ENCODE results near the gene ZNF362.

Gene ZNF362

DNA sequence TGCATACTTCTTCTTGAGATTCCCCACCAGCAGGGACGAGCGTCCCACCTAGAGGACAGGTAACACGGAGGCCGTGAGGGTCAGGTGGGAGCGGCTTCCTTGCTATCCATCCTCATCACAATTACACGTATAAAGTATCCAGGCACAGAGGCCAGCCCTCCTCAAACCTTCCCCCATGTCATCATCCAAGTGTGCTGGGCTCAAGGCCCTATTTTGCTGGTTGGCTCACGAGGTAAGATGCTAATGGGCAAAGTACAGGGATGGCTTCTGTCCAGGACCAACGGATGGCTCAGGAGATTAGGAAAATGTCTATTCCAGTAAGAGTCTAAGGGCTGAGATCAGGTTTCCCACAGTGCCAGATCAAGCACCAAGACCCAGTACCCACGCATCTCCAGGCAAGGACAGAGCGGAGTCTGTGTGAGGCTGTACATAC is 76.1 kb downstream of the ZNF362 start:
- peak; percentile 57 for DNase-seq (ENCODE audit: low read depth)
- TF ChIP-seq, protein P1, sequence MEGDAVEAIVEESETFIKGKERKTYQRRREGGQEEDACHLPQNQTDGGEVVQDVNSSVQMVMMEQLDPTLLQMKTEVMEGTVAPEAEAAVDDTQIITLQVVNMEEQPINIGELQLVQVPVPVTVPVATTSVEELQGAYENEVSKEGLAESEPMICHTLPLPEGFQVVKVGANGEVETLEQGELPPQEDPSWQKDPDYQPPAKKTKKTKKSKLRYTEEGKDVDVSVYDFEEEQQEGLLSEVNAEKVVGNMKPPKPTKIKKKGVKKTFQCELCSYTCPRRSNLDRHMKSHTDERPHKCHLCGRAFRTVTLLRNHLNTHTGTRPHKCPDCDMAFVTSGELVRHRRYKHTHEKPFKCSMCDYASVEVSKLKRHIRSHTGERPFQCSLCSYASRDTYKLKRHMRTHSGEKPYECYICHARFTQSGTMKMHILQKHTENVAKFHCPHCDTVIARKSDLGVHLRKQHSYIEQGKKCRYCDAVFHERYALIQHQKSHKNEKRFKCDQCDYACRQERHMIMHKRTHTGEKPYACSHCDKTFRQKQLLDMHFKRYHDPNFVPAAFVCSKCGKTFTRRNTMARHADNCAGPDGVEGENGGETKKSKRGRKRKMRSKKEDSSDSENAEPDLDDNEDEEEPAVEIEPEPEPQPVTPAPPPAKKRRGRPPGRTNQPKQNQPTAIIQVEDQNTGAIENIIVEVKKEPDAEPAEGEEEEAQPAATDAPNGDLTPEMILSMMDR (conservative IDR thresholded peaks at IDR 0.05; ENCODE audit: low read length) = no peak
- no peak overlapping the region for H3K4me3 ChIP-seq (ENCODE audit: low read length)

DNA sequence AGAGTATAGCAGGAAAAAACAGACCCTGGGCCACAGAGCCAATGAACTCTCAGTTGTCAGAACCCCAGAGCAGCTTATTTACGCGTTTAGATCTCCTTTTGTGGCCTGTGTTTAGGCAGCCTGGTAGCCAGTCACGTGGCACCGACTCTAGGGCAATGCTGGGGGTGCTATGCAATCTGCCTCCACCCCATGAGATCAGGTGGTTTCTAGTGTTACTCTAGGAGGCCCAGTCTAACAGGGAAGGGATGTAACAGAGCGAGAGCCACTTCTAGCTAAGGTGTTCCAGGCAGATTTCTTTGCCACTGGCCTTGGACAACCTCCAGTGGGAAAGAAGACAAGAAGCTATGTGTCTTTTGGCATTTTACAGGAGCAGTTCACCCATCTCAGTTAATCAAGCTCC is 76.6 kb downstream of the ZNF362 start:
- TF ChIP-seq, protein P1 (conservative IDR thresholded peaks at IDR 0.05; ENCODE audit: low read length) = no peak
- no peak overlapping the region for H3K4me3 ChIP-seq (ENCODE audit: low read length)
- no peak for DNase-seq (ENCODE audit: low read depth)

DNA sequence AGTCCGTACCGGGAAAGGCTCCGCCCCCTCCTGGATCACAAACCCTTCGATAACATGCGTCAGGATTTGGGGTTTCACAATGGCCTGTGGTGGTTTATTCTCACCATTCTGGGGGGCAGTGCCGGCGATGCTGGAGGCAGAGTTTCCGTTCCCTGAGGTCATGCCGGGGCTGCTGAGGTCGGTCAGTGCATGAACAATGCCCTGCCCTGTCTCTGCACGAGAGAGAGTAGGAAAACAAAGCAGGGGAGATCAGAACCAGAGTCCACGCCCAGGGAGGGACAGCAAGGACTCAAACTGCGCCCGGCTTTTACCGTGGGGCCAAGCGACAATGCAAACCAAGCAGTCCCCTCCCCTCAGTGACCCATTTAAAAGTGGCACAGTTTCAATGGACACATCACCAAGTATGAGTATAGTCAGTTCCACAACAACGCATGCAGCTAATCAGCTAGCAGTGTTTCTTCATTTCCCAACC is 77.8 kb downstream of the ZNF362 start:
- H3K4me3 ChIP-seq (ENCODE audit: low read length) = no peak overlapping the region
- TF ChIP-seq, protein P1 (conservative IDR thresholded peaks at IDR 0.05; ENCODE audit: low read length) = no peak
- peak; percentile 82 for DNase-seq (ENCODE audit: low read depth)

- no peak overlapping the region for H3K4me3 ChIP-seq (ENCODE audit: low read length)
- TF ChIP-seq, protein P1 (conservative IDR thresholded peaks at IDR 0.05; ENCODE audit: low read length) = no peak
- DNase-seq (ENCODE audit: low read depth) = no peak
Measured at GRCh38 chr1:33335020-33335419, 78.7 kb downstream of the ZNF362 start.

- TF ChIP-seq, protein P1 (conservative IDR thresholded peaks at IDR 0.05; ENCODE audit: low read length) = no peak
- H3K4me3 ChIP-seq (ENCODE audit: low read length) = no peak overlapping the region
- DNase-seq (ENCODE audit: low read depth) = no peak
Measured at GRCh38 chr1:33336580-33336979, 80.3 kb downstream of the ZNF362 start.

DNA sequence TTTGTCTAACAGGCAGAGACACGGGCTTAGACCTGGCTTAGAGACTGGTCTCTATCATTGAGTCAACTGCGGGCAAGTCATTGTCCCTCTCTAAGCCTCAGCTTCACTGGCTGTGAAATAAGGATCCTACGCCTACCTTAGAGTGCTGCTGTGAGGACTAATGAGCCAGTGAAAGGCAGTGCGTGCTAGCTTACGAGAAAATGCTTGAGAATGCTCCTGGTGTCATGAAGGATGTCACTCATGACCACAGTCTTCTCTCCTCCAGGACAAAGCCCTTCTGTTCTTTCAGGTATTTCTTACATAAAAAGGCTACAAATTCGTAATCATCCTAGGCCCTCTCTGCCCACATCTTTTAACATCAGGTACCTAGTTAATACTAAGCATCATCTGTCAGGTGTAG is 81.1 kb downstream of the ZNF362 start:
- no peak for DNase-seq (ENCODE audit: low read depth)
- TF ChIP-seq, protein P1 (conservative IDR thresholded peaks at IDR 0.05; ENCODE audit: low read length) = no peak
- H3K4me3 ChIP-seq (ENCODE audit: low read length) = no peak overlapping the region

DNA sequence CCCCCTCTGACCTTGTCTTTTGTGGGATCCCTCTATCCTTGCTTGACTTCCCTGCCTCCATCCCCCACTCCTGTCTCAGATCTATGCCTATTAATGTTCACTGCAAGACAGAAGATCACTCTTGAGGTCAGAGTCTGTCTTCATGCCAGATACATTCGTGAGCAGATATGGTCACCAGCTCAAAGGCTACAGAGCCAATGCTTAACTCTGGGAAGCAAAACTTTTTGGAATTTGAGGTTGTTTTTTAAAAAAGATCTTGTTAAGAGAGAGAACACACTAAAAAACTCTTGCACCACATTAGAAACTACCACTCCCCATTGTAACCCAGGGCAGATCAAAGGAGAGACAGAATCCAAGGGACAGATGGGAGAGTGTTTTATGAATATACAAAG is 81.8 kb downstream of the ZNF362 start:
- TF ChIP-seq, protein P1 (conservative IDR thresholded peaks at IDR 0.05; ENCODE audit: low read length) = no peak
- peak; percentile 92 for DNase-seq (ENCODE audit: low read depth)
- peak overlapping the region; percentile 31 for H3K4me3 ChIP-seq (ENCODE audit: low read length)

All from AG10803 (cell line).